Rectal smooth muscle tissue (tissue), 1 donor: ENCODE measurements around the gene RECQL.
A peak's percentile ranks its signal among the peaks of the same experiment; 100 is the strongest.

Experiments used
- H3K27ac ChIP-seq: one replicate; pipeline ENCODE4 v1.7.0; 2013; ENCODE audit warnings: low read depth, low read length, inconsistent platforms
- H3K27me3 ChIP-seq: one replicate; pipeline ENCODE4 v1.7.0; 2013; ENCODE audit warnings: low read length; ENCODE audit not compliant: control insufficient read depth, insufficient read depth
- H3K36me3 ChIP-seq: one replicate; pipeline ENCODE4 v1.7.0; 2013; ENCODE audit warnings: low read length; ENCODE audit not compliant: control insufficient read depth, insufficient read depth
- H3K4me1 ChIP-seq: one replicate; pipeline ENCODE4 v1.7.0; 2013; ENCODE audit warnings: low read length; ENCODE audit not compliant: control insufficient read depth, insufficient read depth
- H3K4me3 ChIP-seq: one replicate; pipeline ENCODE4 v1.7.0; 2013; ENCODE audit warnings: low read length
- H3K9ac ChIP-seq: one replicate; pipeline ENCODE4 v1.7.0; 2013; ENCODE audit warnings: low read length

Gene RECQL

GRCh38 chr12:21501258-21502163 lies at the start of gene RECQL, which contains the start of gene GOLT1B:
TSS of gene RECQL (minus strand) at chr12:21501635. CDS start at chr12:21499570, 2,065 bp downstream.
TSS of gene GOLT1B (plus strand) at chr12:21501789. CDS start at chr12:21501924, 135 bp downstream.
- peak within 1 kb of the TSS; percentile 86 for H3K27ac ChIP-seq

GRCh38 chr12:21547437-21547836 lies 46.0 kb upstream of the RECQL start:
- Histone ChIP-seq H3K36me3 (no peaks in the 10 kb centered on the region), H3K27me3 (no peaks in the 10 kb centered on the region), H3K4me1 (peaks cover under 1% of the 10 kb centered on the region), H3K4me3 (no peak overlapping the region), H3K27ac (no peak overlapping the region), H3K9ac (no peak overlapping the region)

More at GRCh38 chr12:21501258-21502163, at the start of gene RECQL, which contains the start of gene GOLT1B:
- Histone ChIP-seq H3K9ac (peak within 1 kb of the TSS; percentile 90), H3K27me3 (no peaks in the 10 kb centered on the region), H3K36me3 (peaks cover 12% of the 10 kb centered on the region), H3K4me1 (peaks cover 11% of the 10 kb centered on the region), H3K4me3 (peak within 1 kb of the TSS; percentile 92)

- no peak overlapping the region for H3K9ac ChIP-seq
- no peaks in the 10 kb centered on the region for H3K36me3 ChIP-seq
- no peaks in the 10 kb centered on the region for H3K27me3 ChIP-seq
- H3K4me3 ChIP-seq = no peak overlapping the region
- no peaks in the 10 kb centered on the region for H3K4me1 ChIP-seq
- H3K27ac ChIP-seq = no peak overlapping the region
Measured at GRCh38 chr12:21546716-21547115, 45.3 kb upstream of the RECQL start.

- Histone ChIP-seq H3K9ac (no peak overlapping the region), H3K4me3 (no peak overlapping the region), H3K4me1 (no peaks in the 10 kb centered on the region), H3K27ac (no peak overlapping the region), H3K27me3 (no peaks in the 10 kb centered on the region), H3K36me3 (no peaks in the 10 kb centered on the region)
Measured at GRCh38 chr12:21545557-21545956, 44.1 kb upstream of the RECQL start.

GRCh38 chr12:21543151-21543550 lies 41.7 kb upstream of the RECQL start:
- Histone ChIP-seq H3K4me3 (no peak overlapping the region), H3K27me3 (no peaks in the 10 kb centered on the region), H3K9ac (no peak overlapping the region), H3K27ac (no peak overlapping the region), H3K4me1 (no peaks in the 10 kb centered on the region), H3K36me3 (no peaks in the 10 kb centered on the region)

- Histone ChIP-seq H3K27me3 (no peaks in the 10 kb centered on the region), H3K27ac (no peak overlapping the region), H3K9ac (no peak overlapping the region), H3K4me3 (no peak overlapping the region), H3K4me1 (no peaks in the 10 kb centered on the region), H3K36me3 (no peaks in the 10 kb centered on the region)
Measured at GRCh38 chr12:21542403-21542802, 41.0 kb upstream of the RECQL start.

GRCh38 chr12:21541773-21542172 lies 40.3 kb upstream of the RECQL start:
- Histone ChIP-seq H3K4me3 (no peak overlapping the region), H3K9ac (no peak overlapping the region), H3K36me3 (no peaks in the 10 kb centered on the region), H3K4me1 (no peaks in the 10 kb centered on the region), H3K27ac (no peak overlapping the region), H3K27me3 (no peaks in the 10 kb centered on the region)

GRCh38 chr12:21539797-21540196 lies 38.4 kb upstream of the RECQL start:
- Histone ChIP-seq H3K36me3 (no peaks in the 10 kb centered on the region), H3K4me3 (no peak overlapping the region), H3K9ac (no peak overlapping the region), H3K4me1 (no peaks in the 10 kb centered on the region), H3K27me3 (no peaks in the 10 kb centered on the region), H3K27ac (no peak overlapping the region)

GRCh38 chr12:21538061-21538653 lies 36.7 kb upstream of the RECQL start:
- H3K36me3 ChIP-seq = no peaks in the 10 kb centered on the region
- H3K27ac ChIP-seq = no peak overlapping the region
- no peaks in the 10 kb centered on the region for H3K4me1 ChIP-seq
- H3K4me3 ChIP-seq = no peak overlapping the region
- H3K9ac ChIP-seq = no peak overlapping the region
- no peaks in the 10 kb centered on the region for H3K27me3 ChIP-seq

- H3K9ac ChIP-seq = no peak overlapping the region
- no peak overlapping the region for H3K4me3 ChIP-seq
- H3K27me3 ChIP-seq = no peaks in the 10 kb centered on the region
- H3K4me1 ChIP-seq = no peaks in the 10 kb centered on the region
- H3K36me3 ChIP-seq = no peaks in the 10 kb centered on the region
- H3K27ac ChIP-seq = no peak overlapping the region
Measured at GRCh38 chr12:21529456-21529855, 28.0 kb upstream of the RECQL start.

GRCh38 chr12:21528953-21529352 lies 27.5 kb upstream of the RECQL start:
- H3K9ac ChIP-seq = no peak overlapping the region
- no peaks in the 10 kb centered on the region for H3K36me3 ChIP-seq
- H3K27ac ChIP-seq = no peak overlapping the region
- no peaks in the 10 kb centered on the region for H3K4me1 ChIP-seq
- H3K4me3 ChIP-seq = no peak overlapping the region
- H3K27me3 ChIP-seq = no peaks in the 10 kb centered on the region

GRCh38 chr12:21527451-21528180 lies 26.2 kb upstream of the RECQL start:
- H3K36me3 ChIP-seq = no peaks in the 10 kb centered on the region
- H3K4me1 ChIP-seq = no peaks in the 10 kb centered on the region
- H3K4me3 ChIP-seq = peak overlapping the region; percentile 79
- no peak overlapping the region for H3K9ac ChIP-seq
- H3K27ac ChIP-seq = no peak overlapping the region
- no peaks in the 10 kb centered on the region for H3K27me3 ChIP-seq
